Left forelimb (tissue), 1 donor: ENCODE measurements around the gene PTH2.
"Not testable (repeated sequence)": the region's sequence is repeated elsewhere in the genome, so short reads cannot be mapped to it uniquely, and the experiment has no call there.

Experiments used
- DNase-seq: peaks from one replicate; pipeline ENCODE4 v3.0.0-alpha.2; 2018; ENCODE audit warnings: low spot score

Gene PTH2, protein sequence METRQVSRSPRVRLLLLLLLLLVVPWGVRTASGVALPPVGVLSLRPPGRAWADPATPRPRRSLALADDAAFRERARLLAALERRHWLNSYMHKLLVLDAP

GRCh38 chr19:49423071-49423984, at the start of gene PTH2:
PTH2 (minus strand) TSS chr19:49423441; CDS start chr19:49423339, 102 bp downstream.
- no peak for DNase-seq

- no peak for DNase-seq
Observed at GRCh38 chr19:49472936-49473335, 49.7 kb upstream of the PTH2 start.

GRCh38 chr19:49470615-49470978, 47.4 kb upstream of the PTH2 start:
- DNase-seq = no peak

- no peak for DNase-seq
Observed at GRCh38 chr19:49469828-49470614, 46.8 kb upstream of the PTH2 start.

- DNase-seq = peak; percentile 75
Observed at GRCh38 chr19:49468746-49469447, 45.7 kb upstream of the PTH2 start.

DNA sequence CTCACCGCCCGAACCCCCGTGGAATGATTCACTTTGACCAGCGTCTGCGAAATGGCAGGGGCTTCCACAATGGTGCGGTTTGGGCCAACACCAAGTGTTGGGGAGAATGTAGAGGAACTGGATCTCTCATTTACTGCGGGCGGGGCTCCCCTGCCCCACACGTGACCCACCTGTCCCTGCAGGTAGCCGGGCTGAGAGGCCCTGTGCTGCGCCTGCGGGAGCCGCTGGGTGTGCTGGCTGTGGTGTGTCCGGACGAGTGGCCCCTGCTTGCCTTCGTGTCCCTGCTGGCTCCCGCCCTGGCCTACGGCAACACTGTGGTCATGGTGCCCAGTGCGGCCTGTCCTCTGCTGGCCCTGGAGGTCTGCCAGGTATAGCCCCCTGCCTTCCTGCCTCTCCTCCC, 45.0 kb upstream of the PTH2 start:
- no peak for DNase-seq

DNA sequence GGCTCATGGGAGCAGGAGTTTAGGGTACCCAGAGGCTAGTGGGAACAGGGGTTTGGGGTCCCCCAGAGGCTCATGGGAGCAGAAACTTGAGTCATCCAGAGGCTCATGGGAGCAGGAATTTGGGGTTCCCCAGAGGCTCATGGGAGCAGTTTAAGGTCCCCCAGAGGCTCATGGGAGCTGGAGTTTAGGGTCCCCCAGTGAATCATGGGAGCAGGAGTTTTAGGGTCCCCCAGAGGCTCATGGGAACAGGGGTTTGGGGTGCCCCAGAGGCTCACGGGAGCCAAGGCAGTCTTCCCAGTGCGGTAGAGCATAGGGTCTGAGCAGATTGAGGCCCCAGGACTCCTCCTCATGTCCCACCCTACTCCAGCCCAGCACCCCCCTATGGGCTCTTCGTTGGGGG, 42.1 kb upstream of the PTH2 start:
- DNase-seq = no peak

DNA sequence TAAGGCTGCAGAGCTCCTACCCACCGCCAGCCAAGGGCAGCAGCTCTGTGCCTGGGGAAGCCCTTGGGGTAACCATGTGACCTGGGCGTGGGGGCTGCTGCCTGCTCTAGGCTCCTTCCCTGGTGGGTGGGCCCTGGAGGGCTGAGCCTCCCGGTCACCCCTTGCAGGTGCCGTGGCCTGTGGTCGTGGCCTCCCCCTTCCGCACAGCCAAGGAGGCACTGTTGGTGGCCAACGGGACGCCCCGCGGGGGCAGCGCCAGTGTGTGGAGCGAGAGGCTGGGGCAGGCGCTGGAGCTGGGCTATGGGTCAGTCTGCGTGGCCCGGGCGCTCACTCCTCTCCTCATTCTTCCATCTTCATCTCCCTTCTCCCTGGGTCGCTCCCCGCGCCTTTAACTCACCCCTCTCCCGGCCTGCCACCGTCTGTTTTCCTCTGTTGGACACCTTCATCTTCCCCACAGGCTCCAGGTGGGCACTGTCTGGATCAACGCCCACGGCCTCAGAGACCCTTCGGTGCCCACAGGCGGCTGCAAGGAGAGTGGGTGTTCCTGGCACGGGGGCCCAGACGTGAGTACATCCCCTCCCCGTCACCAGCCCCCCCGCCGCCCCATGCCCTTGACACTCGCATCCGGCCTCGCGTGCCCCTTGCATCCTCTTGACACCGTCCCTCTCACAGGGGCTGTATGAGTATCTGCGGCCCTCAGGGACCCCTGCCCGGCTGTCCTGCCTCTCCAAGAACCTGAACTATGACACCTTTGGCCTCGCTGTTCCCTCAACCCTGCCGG, 40.9 kb upstream of the PTH2 start:
- no peak for DNase-seq

DNA sequence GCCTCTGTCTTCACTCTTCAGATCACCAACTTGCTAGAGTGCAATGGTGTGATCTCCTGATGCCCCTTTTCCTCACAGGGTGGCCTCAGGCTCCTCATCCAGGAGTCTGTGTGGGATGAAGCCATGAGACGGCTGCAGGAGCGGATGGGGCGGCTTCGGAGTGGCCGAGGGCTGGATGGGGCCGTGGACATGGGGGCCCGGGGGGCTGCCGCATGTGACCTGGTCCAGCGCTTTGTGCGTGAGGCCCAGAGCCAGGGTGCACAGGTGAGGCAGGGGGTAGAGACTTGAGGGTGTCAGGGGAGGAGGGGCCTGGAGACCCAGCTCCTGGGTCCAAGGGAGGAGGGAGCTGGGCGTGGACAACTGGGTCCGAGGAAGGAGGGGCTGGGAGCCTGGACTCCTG, 39.3 kb upstream of the PTH2 start:
- no peak for DNase-seq

GRCh38 chr19:49461656-49462055, 38.4 kb upstream of the PTH2 start:
- no peak for DNase-seq

DNA sequence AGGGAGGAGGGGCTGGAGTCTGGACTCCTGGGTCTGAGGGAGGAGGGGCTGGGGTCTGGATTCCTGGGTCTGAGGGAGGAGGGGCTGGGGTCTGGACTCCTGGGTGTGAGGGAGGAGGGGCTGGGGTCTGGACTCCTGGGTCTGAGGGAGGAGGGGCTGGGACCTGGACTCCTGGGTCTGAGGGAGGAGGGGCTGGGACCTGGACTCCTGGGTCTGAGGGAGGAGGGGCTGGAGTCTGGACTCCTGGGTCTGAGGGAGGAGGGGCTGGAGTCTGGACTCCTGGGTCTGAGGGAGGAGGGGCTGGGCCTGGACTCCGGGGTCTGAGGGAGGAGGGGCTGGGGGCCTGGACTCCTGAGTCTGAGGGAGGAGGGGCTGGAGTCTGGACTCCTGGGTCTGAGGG, 37.9 kb upstream of the PTH2 start:
- DNase-seq = not testable (repeated sequence)

DNA sequence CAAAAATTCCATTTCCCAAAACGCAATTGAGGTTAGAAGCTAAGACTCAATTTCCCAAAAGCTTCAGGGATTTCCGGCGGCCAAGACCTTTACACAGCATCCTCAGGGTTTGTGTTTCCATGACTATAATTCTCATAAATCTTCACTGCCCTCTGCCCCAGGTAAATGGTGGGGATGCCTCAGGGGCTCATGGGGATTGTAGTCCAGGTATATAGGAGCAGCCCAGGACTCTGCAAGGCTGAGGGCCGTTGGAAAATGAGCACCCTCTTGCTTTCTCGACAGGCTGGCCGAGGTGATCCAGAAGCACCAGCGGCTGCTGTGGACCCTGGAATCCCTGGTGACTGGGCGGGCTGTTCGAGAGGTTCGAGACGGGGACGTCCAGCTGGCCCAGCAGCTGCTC, 36.1 kb upstream of the PTH2 start:
- DNase-seq = no peak

- no peak for DNase-seq
Observed at GRCh38 chr19:49458567-49458903, 35.3 kb upstream of the PTH2 start.

DNA sequence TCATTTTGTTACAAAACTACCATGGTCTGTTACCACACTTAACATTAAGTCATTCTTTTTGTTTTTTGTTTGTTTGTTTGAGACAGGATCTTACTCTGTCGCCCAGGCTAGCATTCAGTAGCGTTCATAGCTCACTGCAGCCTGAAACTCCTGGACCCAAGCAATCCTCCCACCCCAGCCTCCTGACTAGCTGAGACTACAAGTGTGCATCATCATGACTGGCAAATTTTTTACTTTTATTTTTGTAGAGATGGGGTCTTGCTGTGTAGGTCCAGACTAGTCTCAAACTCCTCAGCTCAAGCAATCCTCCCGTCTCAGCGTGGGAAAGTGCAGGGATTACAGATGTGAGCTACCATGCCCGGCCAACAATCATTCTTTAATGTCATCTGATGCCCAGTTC, 33.1 kb upstream of the PTH2 start:
- no peak for DNase-seq

- no peak for DNase-seq
Observed at GRCh38 chr19:49455773-49456172, 32.5 kb upstream of the PTH2 start.

- no peak for DNase-seq
Observed at GRCh38 chr19:49453757-49454240, 30.6 kb upstream of the PTH2 start.

GRCh38 chr19:49453013-49453756, 29.9 kb upstream of the PTH2 start, which contains the start of gene ALDH16A1:
ALDH16A1 (plus strand) TSS chr19:49453225; CDS start chr19:49453332, 107 bp downstream.
- peak; percentile 100 for DNase-seq

GRCh38 chr19:49451430-49452181, 28.4 kb upstream of the PTH2 start, which contains the start of gene PIH1D1:
PIH1D1 (minus strand) TSS chr19:49451814; CDS start chr19:49451574, 240 bp downstream.
- DNase-seq = peak; percentile 95

- DNase-seq = no peak
Observed at GRCh38 chr19:49450405-49450804, 27.2 kb upstream of the PTH2 start.

- DNase-seq = no peak
Observed at GRCh38 chr19:49448432-49448786, 25.2 kb upstream of the PTH2 start.
